HG03378 (cell line): ENCODE data around the gene SGPL1.
"Not testable (repeated sequence)": the region's sequence is repeated elsewhere in the genome, so short reads cannot be mapped to it uniquely, and the experiment has no call there.

Experiments
- ATAC-seq: cut with Tn5 transposase; IDR thresholded peaks from one replicate; pipeline ENCODE4 v1.9.1; 2021; ENCODE audit warnings: mild to moderate bottlenecking, moderate library complexity; ENCODE audit not compliant: unreplicated experiment

The SGPL1 gene, protein sequence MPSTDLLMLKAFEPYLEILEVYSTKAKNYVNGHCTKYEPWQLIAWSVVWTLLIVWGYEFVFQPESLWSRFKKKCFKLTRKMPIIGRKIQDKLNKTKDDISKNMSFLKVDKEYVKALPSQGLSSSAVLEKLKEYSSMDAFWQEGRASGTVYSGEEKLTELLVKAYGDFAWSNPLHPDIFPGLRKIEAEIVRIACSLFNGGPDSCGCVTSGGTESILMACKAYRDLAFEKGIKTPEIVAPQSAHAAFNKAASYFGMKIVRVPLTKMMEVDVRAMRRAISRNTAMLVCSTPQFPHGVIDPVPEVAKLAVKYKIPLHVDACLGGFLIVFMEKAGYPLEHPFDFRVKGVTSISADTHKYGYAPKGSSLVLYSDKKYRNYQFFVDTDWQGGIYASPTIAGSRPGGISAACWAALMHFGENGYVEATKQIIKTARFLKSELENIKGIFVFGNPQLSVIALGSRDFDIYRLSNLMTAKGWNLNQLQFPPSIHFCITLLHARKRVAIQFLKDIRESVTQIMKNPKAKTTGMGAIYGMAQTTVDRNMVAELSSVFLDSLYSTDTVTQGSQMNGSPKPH

DNA sequence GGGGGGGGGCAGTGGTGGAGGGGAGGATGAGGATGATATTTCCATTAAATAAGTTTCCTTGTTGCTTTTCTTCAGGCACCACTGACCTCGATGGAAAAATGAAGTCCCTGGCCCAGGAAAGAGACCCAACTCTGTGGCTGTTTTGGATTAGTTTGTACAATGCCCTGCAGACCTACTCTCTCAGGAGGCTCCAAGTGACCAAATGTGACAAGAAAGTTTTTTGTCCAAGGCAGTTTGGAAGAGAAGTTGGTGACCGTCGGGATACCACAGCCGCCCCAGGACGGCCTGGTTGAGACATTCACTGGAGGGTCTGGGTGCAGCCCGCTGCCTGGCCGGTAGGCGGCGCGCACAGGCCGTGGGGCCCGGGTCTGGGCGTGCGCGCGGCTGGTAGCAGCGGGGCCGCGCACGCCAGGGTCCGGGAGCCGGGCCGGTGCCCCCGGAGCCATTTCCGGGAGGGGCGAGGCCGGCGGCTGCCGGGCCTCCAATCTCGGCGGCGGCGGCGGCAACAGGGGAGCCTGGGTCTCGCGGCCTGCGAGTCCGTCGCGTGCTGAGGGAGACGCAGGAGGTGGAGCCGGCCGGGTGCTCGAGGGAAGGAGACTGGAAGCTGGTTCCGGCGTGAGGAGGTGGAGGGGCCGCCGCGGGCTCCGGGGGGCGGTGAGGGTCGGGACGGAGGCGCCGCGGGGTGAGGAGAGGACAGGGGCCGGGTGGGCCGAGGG, at the start of gene SGPL1:
SGPL1 (plus strand) TSS at position 445 of the 716 bp plus-strand sequence. CDS start 906 bp downstream, outside the sequence.
- ATAC-seq = no peak

DNA sequence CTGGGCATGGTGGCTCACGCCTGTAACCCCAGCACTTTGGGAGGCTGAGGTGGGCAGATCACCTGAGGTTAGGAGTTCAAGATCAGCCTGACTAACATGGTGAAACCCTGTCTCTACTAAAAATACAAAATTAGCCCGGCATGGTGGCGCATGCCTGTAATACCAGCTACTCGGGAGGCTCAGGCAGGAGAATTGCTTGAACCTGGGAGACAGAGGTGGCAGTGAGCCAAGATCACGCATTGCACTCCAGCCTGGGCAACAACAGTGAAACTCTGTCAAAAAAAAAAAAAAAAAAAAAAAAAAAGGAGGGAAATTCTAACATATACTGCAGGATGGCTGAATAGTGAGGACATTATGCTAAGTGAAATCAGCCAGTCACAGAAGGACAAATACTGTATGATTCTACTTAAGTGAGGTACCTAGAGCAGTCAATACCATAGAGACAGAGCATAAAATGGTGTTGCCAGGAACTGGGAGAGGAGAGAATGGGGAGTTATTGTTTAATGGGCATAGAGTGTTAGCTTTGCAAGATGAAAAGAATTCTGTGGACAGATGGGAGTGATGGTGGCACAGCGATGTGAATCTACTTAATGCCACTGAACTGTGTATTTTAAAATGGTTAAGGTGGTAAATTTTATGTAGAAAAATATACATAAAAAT, 47.6 kb upstream of the SGPL1 start:
- ATAC-seq = not testable (repeated sequence)

DNA sequence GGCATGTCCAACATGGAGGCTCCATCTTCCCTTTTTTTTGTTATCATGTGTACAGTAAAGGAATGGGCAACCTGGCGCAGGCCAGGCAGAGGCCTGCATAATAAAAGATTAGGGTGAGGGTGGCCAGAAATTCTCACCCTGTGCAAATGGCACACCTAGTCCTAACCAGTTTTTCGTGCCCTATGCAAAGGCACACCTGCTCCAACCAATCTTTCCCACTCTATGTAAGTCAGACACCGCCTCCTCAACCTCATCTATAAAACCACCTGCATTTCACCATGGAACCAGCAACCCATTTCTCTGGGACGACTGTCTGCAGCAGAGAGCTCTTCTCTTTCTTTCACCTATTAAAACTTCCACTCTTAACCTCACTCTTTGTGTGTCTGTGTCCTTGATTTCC, 46.6 kb upstream of the SGPL1 start:
- no peak for ATAC-seq

DNA sequence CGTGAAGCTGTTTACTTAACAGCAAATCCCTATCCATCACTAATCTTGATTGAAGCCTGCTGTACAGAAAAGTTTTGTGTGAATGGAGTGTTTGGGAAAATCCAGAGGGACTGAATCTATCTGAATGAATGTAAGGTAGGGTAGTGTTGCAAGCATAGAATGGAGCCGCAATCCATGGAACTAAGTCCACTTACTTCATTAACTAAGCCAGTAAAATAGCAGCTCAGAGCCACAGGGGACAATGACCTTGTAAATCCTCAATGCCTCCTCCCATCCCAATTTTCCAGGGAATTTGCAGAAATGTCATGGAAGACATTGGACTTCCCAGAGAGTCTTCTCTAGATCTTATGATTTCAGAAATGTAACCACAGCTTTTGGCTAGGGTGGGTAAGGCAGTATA, 45.7 kb upstream of the SGPL1 start:
- ATAC-seq = no peak

DNA sequence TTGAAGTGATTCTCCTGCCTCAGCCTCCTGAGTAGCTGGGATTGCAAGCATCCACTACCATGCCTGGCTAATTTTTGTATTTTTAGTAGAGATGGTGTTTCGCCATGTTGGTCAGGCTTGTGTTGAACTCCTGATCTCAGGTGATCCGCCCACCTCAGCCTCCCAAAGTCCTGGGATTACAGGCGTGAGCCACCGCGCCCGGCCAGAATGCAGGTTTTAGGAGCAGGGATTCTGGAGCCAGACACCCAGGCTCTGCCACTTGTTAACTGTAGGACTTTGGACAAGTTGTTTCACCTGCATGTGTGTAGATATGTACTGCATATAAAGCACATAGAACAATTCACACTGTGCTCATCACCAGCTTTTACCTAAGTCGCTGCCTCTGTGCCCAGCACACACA, 45.2 kb upstream of the SGPL1 start:
- not testable (repeated sequence) for ATAC-seq

DNA sequence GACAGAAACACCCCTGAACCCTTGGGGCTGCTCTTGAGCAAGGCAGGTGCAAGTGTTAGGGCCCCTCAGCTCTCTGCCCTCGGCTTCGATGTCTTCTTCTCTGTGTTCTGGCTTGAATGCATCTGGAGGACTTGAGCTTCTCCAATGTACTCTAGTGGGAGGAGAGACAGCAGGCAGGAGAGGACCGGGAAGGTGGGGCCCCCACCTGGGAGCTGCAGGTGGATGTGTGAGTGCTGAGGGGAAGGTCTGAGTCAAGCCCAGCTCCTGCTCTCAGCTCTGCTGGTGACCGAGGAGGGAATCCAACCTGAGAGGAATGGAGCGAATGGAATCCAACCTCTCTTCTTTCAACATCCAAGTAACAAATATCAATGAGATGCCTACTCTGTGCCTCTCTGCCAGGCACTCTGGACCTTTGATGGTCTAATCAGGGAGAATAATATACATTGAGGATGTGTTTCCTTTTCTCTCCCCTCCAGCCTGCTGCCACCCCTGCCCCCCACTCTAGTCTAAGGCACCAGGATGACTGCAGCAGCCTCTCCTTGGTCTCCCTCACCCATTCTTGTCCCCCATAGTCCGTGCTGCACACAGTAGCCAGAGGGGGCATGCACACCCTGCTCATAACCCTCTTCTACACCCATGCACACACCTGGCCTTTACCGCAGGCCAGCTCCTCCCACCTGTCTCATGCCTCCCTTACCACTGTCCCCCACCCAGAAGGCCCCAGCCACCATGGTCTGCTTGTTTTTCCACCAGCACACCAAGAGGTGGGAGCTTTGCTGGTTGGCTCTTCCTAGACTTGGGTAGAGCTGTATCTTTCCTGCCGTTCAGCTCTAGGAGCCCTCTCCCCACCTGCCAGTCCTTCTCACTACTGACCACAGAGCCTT, 44.2 kb upstream of the SGPL1 start:
- ATAC-seq = no peak

DNA sequence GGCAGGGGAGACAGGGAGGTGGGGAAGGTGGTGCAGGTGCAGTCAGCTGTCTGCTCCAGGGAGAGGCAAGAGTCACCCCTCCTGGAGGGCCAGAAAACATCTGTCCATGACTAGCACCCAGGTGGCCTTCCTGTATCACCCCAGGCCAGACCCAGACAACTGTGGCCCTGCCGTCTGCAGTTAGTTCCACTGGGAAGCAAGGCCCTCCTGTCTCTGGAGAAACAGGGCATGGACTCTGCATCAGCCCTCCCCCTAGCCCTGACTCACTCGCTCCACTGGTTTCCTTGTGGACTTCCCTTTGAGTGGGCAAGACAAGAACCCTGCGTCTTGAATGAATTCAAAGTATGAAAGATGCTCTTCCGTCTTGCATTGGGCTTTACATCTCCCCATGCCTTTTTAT, 43.1 kb upstream of the SGPL1 start:
- ATAC-seq = no peak

DNA sequence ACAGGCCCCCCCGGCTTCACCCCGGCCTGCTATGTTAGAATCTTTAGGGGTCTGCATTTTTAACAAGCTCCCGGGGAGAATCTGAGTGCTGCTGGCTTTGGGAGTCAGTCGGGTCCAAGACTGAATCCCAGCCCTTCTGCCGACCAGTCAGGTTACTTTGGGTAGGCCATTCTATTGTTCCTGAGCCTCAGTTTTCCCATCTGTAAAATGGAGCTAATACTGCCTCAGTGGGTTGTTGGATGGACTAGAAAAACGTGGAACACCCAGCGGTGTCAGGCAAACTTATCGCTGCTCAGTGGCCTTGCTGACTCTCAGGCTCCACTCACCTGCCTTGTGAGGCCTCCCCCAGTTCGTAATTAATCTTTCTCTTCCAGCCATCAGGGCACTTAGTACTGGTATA, 42.3 kb upstream of the SGPL1 start:
- no peak for ATAC-seq

DNA sequence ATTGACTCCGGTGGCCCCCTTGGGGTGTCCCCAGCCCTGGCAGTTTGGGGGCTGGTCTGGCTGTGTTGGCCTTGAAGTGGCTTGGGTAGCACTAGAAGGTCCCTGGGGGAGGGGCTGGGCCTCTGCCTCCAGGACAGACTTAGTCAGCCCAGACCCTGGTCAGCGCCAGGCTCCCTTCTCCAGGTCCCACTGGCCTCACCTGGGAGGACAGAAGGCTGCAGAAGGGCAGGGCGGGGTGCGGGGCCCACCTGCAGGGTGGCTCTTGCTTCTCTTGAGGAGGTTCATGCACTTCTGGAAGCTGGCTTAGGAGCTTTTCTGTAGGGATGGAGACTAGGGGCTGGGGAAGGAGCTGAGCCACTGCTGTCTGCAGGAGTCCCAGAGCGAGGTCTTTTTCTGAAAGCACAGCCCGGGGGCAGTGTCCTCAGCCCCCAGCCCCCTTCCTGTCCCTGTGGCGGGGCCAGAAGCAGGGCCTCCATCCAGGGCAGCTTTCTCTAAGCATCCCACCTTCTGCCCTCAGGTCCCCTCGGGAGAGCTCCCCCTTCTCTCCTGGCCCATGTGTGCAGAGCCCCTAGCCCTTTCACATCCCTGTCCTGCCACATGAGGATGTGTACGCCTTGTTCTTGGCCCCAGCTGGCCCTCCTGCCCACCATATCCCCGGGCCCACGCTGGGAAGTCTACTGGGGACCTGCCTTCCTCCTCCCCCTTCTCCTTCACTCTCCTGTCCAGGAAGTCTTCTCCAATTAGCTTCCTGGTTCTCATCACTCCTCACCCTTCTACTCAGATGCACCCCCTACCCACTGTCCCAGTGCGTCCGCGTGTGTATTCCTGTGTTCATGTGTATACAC, 41.6 kb upstream of the SGPL1 start:
- no peak for ATAC-seq

DNA sequence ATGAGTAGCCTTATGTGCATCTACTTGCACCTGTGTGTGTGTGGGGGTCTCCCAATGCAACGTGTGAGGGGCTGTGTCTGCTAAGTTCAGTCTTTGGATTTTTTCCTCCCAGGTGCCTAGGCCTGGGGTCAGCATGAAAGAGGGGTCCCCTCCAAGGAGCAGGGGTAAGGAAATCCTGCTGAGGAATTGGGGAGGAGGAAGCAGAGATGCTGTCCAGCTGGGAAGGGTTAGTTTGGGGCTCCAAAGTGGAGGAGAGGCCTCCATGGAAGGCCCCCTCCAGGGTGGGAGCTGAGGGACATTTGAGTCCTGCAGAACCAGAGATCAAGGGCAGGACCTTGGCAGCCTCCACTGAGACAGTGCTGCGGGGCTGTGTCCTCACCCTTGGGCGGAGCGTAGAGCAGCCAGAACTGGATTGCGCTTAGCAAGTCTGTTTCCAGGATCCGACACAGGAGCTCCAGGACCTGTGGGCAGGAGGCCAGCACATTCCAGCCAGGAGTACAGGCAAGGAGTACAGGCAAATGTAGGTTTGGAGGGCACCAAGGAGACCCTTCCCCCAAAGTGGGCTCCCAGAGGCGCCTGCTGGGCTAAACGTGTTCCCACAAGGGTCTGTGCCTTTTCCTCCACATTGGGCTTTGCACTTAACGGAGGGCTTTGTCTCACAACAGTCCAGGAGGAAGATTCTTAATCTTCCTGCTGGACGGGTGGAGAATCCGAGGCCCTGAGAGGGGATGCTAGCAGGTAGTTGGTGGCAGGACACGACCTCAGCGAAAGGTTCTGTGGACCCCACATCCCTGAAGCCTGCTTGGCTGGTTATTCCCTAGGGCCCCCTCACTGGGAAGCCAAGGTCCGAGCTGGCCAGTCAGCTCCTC, 40.7 kb upstream of the SGPL1 start:
- no peak for ATAC-seq

DNA sequence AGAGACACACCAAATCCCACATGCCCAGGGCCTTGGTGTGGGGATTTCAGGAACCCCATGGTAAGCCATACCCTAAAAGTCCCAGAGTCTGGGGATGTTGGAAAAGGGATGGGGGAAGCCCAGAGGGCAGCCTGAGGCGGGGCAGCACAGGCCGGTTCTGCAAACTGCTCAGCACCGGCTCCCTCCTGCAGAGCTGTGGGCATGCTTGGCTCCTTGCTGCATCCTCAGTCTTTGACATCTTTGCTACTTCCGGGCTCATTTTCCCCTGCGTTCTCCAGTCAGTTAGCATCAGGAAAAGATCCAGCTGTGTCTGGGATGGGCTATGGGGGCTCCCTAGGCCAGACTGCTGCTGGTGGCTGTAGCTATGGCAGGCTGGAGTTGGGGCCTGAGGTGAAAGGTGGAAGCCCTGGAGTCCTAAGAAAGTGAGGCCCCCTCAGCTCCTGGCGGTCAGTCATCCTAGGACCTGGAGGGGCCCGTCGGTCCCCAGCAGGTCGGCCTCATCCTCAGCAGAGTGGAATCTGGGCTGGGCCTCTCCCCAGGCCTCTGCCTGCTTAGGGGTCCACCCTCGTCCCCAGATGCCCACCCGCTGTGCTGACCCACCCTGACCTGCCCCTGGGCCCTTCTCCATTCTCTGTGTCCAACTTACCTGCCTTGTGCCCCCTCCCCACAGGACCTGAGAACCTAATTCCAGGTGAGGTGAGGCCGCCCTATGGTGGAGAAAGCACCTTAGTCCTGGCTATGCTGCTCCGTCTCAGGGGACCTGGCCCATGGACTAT, 39.9 kb upstream of the SGPL1 start:
- ATAC-seq = no peak

DNA sequence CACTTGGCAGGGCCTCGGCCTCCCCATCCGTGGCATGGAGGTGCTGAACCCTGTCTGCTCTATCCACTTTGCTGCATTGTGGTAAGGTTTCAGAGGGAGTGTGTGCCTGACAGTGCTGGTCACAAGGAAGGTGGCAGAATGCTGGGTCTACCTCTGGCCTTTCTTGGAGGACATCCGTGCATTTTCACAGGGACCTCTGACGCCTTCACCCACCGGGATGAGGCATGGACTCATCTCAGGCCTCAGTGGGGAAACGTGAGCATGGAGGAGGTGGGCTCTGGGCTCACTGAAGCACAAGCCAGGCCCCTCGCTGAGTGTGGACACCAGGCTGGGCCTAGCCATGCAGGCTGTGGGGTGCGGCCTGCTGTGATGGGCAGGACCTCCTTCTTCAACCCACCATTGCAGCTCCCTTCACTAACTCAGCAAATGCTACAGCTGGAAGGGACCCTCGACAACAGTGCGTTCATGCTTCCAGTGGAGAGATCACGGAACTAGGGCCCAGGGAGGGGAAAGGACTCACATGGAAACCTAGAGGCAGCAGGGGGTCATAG, 39.2 kb upstream of the SGPL1 start:
- no peak for ATAC-seq

DNA sequence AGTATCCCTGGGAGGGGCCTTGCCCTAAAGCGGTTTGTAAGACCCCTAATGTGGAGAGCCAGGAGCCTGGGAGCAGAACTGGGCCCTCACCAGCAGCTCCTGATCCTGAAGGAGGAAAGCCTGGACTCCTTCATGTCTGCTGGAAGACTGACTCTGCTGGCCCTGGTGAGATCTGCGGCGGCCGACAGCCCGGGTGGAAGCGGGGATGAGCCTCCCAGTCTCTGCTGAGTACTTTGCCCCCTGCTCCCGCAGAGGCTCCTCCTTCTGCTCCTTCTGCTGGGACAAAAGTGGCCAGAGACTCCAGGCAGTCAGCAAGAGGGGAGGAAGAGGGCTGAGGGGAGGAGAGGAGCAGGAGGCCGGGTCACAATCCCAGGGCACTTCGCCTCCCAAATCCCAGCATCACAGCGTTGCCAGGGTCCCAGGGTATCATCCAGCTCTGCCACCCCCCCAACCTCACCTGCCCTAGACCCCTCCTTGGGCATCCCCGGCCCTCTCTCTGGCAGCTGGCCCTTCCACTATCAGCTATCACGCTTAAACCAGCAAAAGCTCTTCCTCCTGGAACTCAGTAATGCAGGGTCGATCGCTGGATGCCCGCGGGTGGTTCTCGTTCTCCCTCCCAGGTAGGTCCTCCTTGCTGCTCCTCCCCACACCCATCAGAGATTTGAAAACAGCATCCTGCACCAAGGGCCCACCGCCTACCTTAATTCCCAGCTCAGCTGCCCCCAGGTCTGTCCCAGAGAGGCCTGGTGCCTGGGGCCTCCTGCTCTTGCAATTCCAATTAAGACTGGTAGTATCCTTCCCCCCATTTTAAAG, 38.5 kb upstream of the SGPL1 start:
- no peak for ATAC-seq

DNA sequence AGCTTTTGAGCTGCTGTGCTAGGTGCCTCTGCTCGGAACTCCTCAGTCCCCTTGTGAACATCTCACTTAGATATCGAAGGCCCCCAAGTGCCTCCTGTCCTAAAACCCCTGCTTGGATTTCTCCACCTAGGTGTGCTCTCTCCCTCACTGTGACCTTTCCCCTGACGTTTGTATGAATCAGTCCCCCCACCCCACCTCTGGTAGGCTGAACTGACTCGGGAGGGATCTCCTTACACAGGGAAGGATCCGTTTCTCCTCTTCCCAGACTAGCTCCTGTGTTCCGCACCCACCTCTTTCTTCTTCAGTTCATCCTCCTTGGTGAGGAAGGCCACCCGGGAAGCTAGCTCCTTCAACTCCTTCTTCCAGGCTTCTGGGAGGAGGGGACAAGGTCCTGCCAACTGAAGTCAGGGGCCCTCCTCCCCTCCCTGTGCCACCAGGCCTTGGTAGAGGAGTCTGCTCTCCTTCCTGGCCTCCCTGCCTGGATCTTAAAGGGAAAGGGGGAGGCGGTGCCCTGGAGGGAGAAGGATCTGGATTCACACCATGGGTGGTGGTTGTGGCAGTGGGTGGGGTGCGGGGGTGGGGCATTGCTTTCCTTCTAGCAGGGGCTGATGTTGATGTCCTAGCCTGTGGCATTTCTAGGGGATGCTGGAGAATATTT, 37.4 kb upstream of the SGPL1 start:
- ATAC-seq = no peak

DNA sequence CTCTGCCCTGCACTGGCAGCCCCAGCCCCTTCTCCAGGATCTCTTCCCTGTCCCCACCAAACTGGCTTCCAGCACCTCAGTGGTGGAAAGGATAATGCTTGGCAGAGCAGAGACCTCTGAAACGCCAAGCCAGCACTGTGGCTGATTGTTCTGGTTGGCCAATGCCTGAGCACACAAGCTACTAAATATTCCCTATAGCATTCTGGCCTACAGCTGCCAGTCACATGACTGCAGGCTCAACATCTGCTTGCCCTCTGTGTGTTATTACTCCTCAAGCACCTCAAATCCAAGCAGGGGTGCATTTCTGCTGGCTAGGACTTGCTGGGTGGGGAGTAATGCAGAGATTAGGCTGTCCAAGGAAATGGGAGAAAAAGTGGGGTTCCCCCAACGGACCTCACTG, 36.7 kb upstream of the SGPL1 start:
- no peak for ATAC-seq
